ENCODE data around the gene BLACAT1. TPM values are rescaled to one million over a fixed set of nuclear protein-coding genes. Genes with fewer than 3 reads are reported as not detected.
A peak's percentile ranks its signal among the peaks of the same experiment; 100 is the strongest.

Gene BLACAT1
- total and polyA plus RNA-seq, 4 donors: 0.35 to 0.74 (median 0.58) TPM

GRCh38 chr1:205499789-205500188 is 43.9 kb upstream of the BLACAT1 start:
- H3K4me3 ChIP-seq: no peak overlapping the region
- no peak for DNase-seq
- no peaks in the 10 kb centered on the region for H3K27me3 ChIP-seq (ENCODE audit: control insufficient read depth in 3 of 3, insufficient read depth in 3 of 3, low read length in 2 of 3)
- 65 to 83% methylated on average over 3 of the region's 3 CpGs for WGBS, 2 donors
- ATAC-seq (ENCODE audit: insufficient read depth, low FRiP score): no peak
- no peak overlapping the region for H3K27ac ChIP-seq (ENCODE audit: low read depth in 1 of 2, low read length in 1 of 2)
- no peak overlapping the region for H3K9ac ChIP-seq (ENCODE audit: insufficient read depth in 1 of 2, low read length in 2 of 2)
- H3K4me1 ChIP-seq (ENCODE audit: control insufficient read depth in 5 of 5, insufficient read depth in 5 of 5, low read length in 5 of 5): peaks cover 0 to 32% (median 2%) of the 10 kb centered on the region in 5 donors
- H3K9me3 ChIP-seq (ENCODE audit: control insufficient read depth in 4 of 4, insufficient read depth in 3 of 4, low read length in 3 of 4): no peaks in the 10 kb centered on the region
- no peaks in the 10 kb centered on the region for H3K36me3 ChIP-seq (ENCODE audit: control insufficient read depth in 4 of 4, insufficient read depth in 4 of 4, low read length in 4 of 4)
- no peak for TF ChIP-seq CTCF (IDR thresholded peaks at IDR 0.05; ENCODE audit: control extremely low read depth, extremely low read depth)

GRCh38 chr1:205497351-205497750 is 41.5 kb upstream of the BLACAT1 start:
- H3K27me3 ChIP-seq (ENCODE audit: control insufficient read depth in 3 of 3, insufficient read depth in 3 of 3, low read length in 2 of 3): no peaks in the 10 kb centered on the region
- H3K9ac ChIP-seq (ENCODE audit: insufficient read depth in 1 of 2, low read length in 2 of 2): no peak overlapping the region
- no peaks in the 10 kb centered on the region for H3K9me3 ChIP-seq (ENCODE audit: control insufficient read depth in 4 of 4, insufficient read depth in 3 of 4, low read length in 3 of 4)
- peaks cover 3 to 38% (median 9%) of the 10 kb centered on the region in 5 donors for H3K4me1 ChIP-seq (ENCODE audit: control insufficient read depth in 5 of 5, insufficient read depth in 5 of 5, low read length in 5 of 5)
- no peak for ATAC-seq (ENCODE audit: insufficient read depth, low FRiP score)
- no peak for TF ChIP-seq CTCF (IDR thresholded peaks at IDR 0.05; ENCODE audit: control extremely low read depth, extremely low read depth)
- 77 to 88% methylated on average over 7 of the region's 7 CpGs for WGBS, 2 donors
- no peaks in the 10 kb centered on the region for H3K36me3 ChIP-seq (ENCODE audit: control insufficient read depth in 4 of 4, insufficient read depth in 4 of 4, low read length in 4 of 4)
- no peak overlapping the region for H3K27ac ChIP-seq (ENCODE audit: low read depth in 1 of 2, low read length in 1 of 2)
- DNase-seq: no peak
- no peak overlapping the region for H3K4me3 ChIP-seq

- no peaks in the 10 kb centered on the region for H3K9me3 ChIP-seq (ENCODE audit: control insufficient read depth in 4 of 4, insufficient read depth in 3 of 4, low read length in 3 of 4)
- no peak for DNase-seq
- WGBS, 2 donors: 97 to 100% methylated on average over 1 of the region's 1 CpG
- H3K27me3 ChIP-seq (ENCODE audit: control insufficient read depth in 3 of 3, insufficient read depth in 3 of 3, low read length in 2 of 3): no peaks in the 10 kb centered on the region
- peaks cover 3 to 43% (median 9%) of the 10 kb centered on the region in 5 donors for H3K4me1 ChIP-seq (ENCODE audit: control insufficient read depth in 5 of 5, insufficient read depth in 5 of 5, low read length in 5 of 5)
- H3K27ac ChIP-seq (ENCODE audit: low read depth in 1 of 2, low read length in 1 of 2): no peak overlapping the region
- no peak overlapping the region for H3K9ac ChIP-seq (ENCODE audit: insufficient read depth in 1 of 2, low read length in 2 of 2)
- ATAC-seq (ENCODE audit: insufficient read depth, low FRiP score): no peak
- H3K4me3 ChIP-seq: no peak overlapping the region
- TF ChIP-seq CTCF (IDR thresholded peaks at IDR 0.05; ENCODE audit: control extremely low read depth, extremely low read depth): no peak
- H3K36me3 ChIP-seq (ENCODE audit: control insufficient read depth in 4 of 4, insufficient read depth in 4 of 4, low read length in 4 of 4): no peaks in the 10 kb centered on the region
These were observed 40.8 kb upstream of the BLACAT1 start for GRCh38 chr1:205496661-205497060.

- TF ChIP-seq CTCF (IDR thresholded peaks at IDR 0.05; ENCODE audit: control extremely low read depth, extremely low read depth): no peak
- no peak overlapping the region for H3K9ac ChIP-seq (ENCODE audit: insufficient read depth in 1 of 2, low read length in 2 of 2)
- ATAC-seq (ENCODE audit: insufficient read depth, low FRiP score) (no peak), DNase-seq (peak in 2 of 3 donors; percentile 42 to 57)
- 62 to 73% methylated on average over 9 of the region's 9 CpGs for WGBS, 2 donors
- H3K4me3 ChIP-seq: no peak overlapping the region
- H3K4me1 ChIP-seq (ENCODE audit: control insufficient read depth in 5 of 5, insufficient read depth in 5 of 5, low read length in 5 of 5): peaks cover 3 to 37% (median 9%) of the 10 kb centered on the region in 5 donors
- H3K9me3 ChIP-seq (ENCODE audit: control insufficient read depth in 4 of 4, insufficient read depth in 3 of 4, low read length in 3 of 4): no peaks in the 10 kb centered on the region
- H3K36me3 ChIP-seq (ENCODE audit: control insufficient read depth in 4 of 4, insufficient read depth in 4 of 4, low read length in 4 of 4): no peaks in the 10 kb centered on the region
- no peaks in the 10 kb centered on the region for H3K27me3 ChIP-seq (ENCODE audit: control insufficient read depth in 3 of 3, insufficient read depth in 3 of 3, low read length in 2 of 3)
- H3K27ac ChIP-seq (ENCODE audit: low read depth in 1 of 2, low read length in 1 of 2): peak overlapping the region in 1 of 2 donors; percentile 50
These were observed 39.5 kb upstream of the BLACAT1 start for GRCh38 chr1:205495237-205495823.

All from lung (tissue), 12 donors.